CD14-positive monocyte (primary cell): ENCODE measurements around the gene MICOS13. TPM values are rescaled to one million over a fixed set of nuclear protein-coding genes. Genes with fewer than 3 reads are reported as not detected.

Experiments used
- DNase-seq, 3 donors: peaks; one replicate each; pipeline ENCODE4 v3.0.0-alpha.2; 2011 to 2022
- H2AFZ ChIP-seq: 2 replicates; pipeline ENCODE4 v1.6.0; 2012; ENCODE audit warnings: mild to moderate bottlenecking, low read depth, low read length, inconsistent platforms; ENCODE audit not compliant: insufficient read depth, poor library complexity, severe bottlenecking
- H3K27ac ChIP-seq, 2 donors: 1 replicate in 1 of 2; 2 replicates in 1 of 2; pipeline ENCODE4 v1.5.1; 2012 to 2013; ENCODE audit warnings: low read length in 2 of 2, control low read depth in 1 of 2, inconsistent platforms in 1 of 2, low read depth in 1 of 2, mild to moderate bottlenecking in 1 of 2
- H3K27me3 ChIP-seq, 2 donors: one replicate each; pipeline versions ENCODE4 v1.6.0 to v1.6.1; 2011 to 2013; ENCODE audit warnings: low read length in 2 of 2; ENCODE audit not compliant: control insufficient read depth in 2 of 2, insufficient read depth in 2 of 2
- H3K36me3 ChIP-seq, 2 donors: replicated peaks in 1 of 2; 1 replicate in 1 of 2; 2 replicates in 1 of 2; pipeline versions ENCODE4 v1.5.1 to v1.6.1; 2012 to 2013; ENCODE audit warnings: low read length in 2 of 2, control low read depth in 1 of 2, inconsistent platforms in 1 of 2, mild to moderate bottlenecking in 1 of 2; ENCODE audit not compliant: insufficient read depth in 2 of 2, control insufficient read depth in 1 of 2
- H3K4me1 ChIP-seq, 2 donors: 1 replicate in 1 of 2; 2 replicates in 1 of 2; pipeline versions ENCODE4 v1.5.1 to v1.6.1; 2012 to 2013; ENCODE audit warnings: low read length in 2 of 2, control low read depth in 1 of 2, inconsistent platforms in 1 of 2, mild to moderate bottlenecking in 1 of 2, moderate library complexity in 1 of 2; ENCODE audit not compliant: insufficient read depth in 2 of 2, control insufficient read depth in 1 of 2
- H3K4me2 ChIP-seq: replicated peaks from 2 replicates; pipeline ENCODE3; 2012; ENCODE audit warnings: low read length, moderate library complexity, mild to moderate bottlenecking; ENCODE audit not compliant: poor library complexity, severe bottlenecking; ENCODE audit errors: extremely low read depth
- H3K4me3 ChIP-seq, 3 experiments: fragments of 200-600 bp in 1 of 3; sonication (generic) in 1 of 3; replicated peaks in 1 of 3; 1 replicate in 2 of 3; 2 replicates in 1 of 3; pipeline ENCODE4 v1.5.1; 2011 to 2013; ENCODE audit warnings: low read length in 3 of 3, mild to moderate bottlenecking in 3 of 3, control low read depth in 2 of 3, low read depth in 2 of 3, inconsistent platforms in 1 of 3, moderate library complexity in 1 of 3
- H3K79me2 ChIP-seq: 2 replicates; pipeline ENCODE4 v1.6.0; 2012; ENCODE audit warnings: mild to moderate bottlenecking, control low read depth, inconsistent platforms, low read length, moderate library complexity; ENCODE audit not compliant: insufficient read depth
- H3K9ac ChIP-seq: 2 replicates; pipeline ENCODE4 v1.6.0; 2017; ENCODE audit warnings: low read length, mild to moderate bottlenecking; ENCODE audit not compliant: insufficient read depth, poor library complexity, severe bottlenecking
- H3K9me3 ChIP-seq, 2 donors: replicated peaks in 1 of 2; 1 replicate in 1 of 2; 2 replicates in 1 of 2; pipeline versions ENCODE4 v1.5.1 to v1.6.1; 2012 to 2013; ENCODE audit warnings: low read length in 2 of 2, control low read depth in 1 of 2; ENCODE audit not compliant: control insufficient read depth in 1 of 2, insufficient read depth in 1 of 2
- H4K20me1 ChIP-seq: 2 replicates; pipeline ENCODE4 v1.6.0; 2012; ENCODE audit warnings: mild to moderate bottlenecking, low read length, control low read depth, moderate library complexity; ENCODE audit not compliant: insufficient read depth
- H3K27ac Mint-ChIP-seq, 7 donors: one replicate each; pipeline ENCODE4 v1.8.0; 2020; ENCODE audit warnings: mild to moderate bottlenecking in 7 of 7, mixed read lengths in 7 of 7, moderate library complexity in 6 of 7, inconsistent platforms in 2 of 7
- H3K27me3 Mint-ChIP-seq, 3 donors: one replicate each; pipeline ENCODE4 v1.8.0; 2021 to 2022; ENCODE audit warnings: low read depth in 3 of 3, mild to moderate bottlenecking in 3 of 3, mixed read lengths in 3 of 3, moderate library complexity in 3 of 3, inconsistent platforms in 1 of 3
- H3K36me3 Mint-ChIP-seq, 2 donors: one replicate each; pipeline ENCODE4 v1.8.0; 2020; ENCODE audit warnings: mixed read lengths in 2 of 2, inconsistent platforms in 1 of 2, mild to moderate bottlenecking in 1 of 2
- H3K4me1 Mint-ChIP-seq: one replicate; pipeline ENCODE4 v1.8.0; 2020; ENCODE audit warnings: mild to moderate bottlenecking, mixed read lengths
- H3K4me3 Mint-ChIP-seq, 2 donors: one replicate each; pipeline ENCODE4 v1.8.0; 2020; ENCODE audit warnings: mild to moderate bottlenecking in 2 of 2, mixed read lengths in 2 of 2, moderate library complexity in 1 of 2
- H3K9me3 Mint-ChIP-seq, 7 donors: one replicate each; pipeline ENCODE4 v1.8.0; 2020 to 2022; ENCODE audit warnings: mixed read lengths in 7 of 7, mild to moderate bottlenecking in 6 of 7, moderate library complexity in 6 of 7, inconsistent platforms in 2 of 7
- WGBS: methylation state at CpG from one replicate; pipeline ENCODE4 v1.1.5; 2013; ENCODE audit warnings: missing lambda C conversion rate; ENCODE audit not compliant: insufficient coverage; 5-methylcytosine and 5-hydroxymethylcytosine counted together
- intact Hi-C, 2 donors: fragments of 100-400 bp; cut with micrococcal nuclease; formaldehyde crosslinking; loops; one replicate each; pipeline versions ENCODE4 v1.15.0 to v1.15.1; 2023
- polyA plus RNA-seq, 3 donors: library from polyadenylated mRNA; depleted of rRNA in 1 of 3; unstranded in 2 of 3; stranded (reverse) in 1 of 3; fragments of 300-500 nt in 2 of 3; fragments of >200 nt in 1 of 3; fragmentation: Illumina TruSeq in 2 of 3; gene quantifications; 1 replicate in 2 of 3; 2 replicates in 1 of 3; pipeline ENCODE4 v1.2.3, GENCODE V29; 2012 to 2021
- TF ChIP-seq, protein P1 (sequence below): fragments of 200-600 bp; IDR thresholded peaks from one replicate; pipeline ENCODE4 v1.8.0; 2022; ENCODE audit warnings: antibody characterized with exemption, mild to moderate bottlenecking

Gene MICOS13
- polyA plus RNA-seq, 3 donors = 22.5 to 82.7 (median 78.6) TPM

DNA sequence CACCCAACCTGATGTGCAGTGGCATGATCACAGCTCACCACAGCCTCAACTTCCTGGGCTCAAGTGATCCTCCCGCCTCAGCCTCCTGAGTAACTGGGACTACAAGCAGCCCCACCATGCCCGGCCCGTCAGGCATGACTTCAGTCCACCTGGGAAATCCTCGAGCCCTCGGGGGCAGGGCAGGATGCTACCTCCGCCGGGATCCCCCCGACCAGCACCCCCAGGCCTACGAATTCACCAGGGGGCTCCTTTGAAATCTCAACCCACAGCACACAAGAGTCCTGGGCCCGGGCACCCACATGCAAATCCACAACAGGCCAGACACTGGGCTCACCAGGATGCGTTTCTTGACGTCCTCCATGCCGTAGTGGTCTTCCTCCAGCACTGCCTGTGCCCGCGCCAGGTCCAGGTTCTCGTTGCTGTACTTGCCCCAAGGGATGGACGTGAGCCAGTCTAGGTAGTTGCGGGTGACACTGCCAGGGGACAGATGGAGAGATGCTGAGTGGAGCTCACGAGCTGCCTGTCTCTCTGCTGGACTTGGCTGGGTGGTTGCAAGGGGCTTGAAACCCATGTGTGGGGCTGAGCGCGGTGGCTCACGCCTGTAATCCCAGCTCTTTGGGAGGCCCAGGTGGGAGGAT lies 20.3 kb upstream of the MICOS13 start:
- no peak overlapping the region for H3K4me2 ChIP-seq

DNA sequence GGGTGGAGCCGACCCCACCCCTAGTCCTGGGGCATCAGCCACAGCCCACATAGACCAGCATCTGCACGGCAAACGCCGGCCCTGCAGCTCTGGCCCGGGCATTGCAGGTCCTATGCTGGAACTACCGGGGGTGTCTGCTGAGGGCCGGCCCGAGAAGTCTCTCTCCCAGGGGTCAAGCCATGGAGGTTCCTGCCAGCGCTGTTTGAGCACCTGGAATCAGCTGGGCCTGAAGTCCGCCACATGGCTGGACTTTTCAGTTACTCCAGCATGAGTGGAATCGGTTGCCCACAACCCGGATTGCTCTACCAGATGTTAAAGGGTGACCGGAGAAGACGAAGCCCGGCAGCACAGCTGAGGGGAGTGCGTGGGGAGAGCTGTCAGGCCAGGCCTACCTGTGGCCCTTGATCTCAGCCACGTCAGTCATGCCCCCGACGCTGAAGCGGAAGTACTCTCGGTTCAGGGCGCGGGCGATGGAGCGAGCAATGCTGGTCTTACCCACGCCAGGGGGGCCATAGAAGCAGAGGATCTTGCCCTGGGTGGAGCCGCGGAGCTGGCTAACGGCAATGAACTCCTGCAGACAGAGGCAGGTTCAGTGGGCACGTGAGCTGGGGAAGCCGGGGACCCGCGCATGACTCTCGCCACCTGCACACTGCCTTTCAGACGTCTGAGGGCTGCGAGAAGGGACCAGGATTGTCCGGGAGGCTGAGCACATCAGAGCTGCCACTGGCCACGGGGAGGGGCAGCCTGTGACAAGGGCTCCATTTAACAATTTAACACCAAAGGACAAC lies 18.5 kb upstream of the MICOS13 start:
- Histone ChIP-seq H3K4me1 (no peaks in the 10 kb centered on the region), H3K27me3 (no peaks in the 10 kb centered on the region), H3K9me3 (no peaks in the 10 kb centered on the region), H4K20me1 (peaks cover 43% of the 10 kb centered on the region), H3K79me2 (peaks cover 16% of the 10 kb centered on the region), H3K9ac (no peak overlapping the region), H3K4me2 (no peak overlapping the region), H3K4me3 (no peak overlapping the region), H3K27ac (no peak overlapping the region), H2AFZ (no peak overlapping the region), H3K36me3 (peaks cover 68 to 69% of the 10 kb centered on the region in 2 donors)
- peaks cover 0 to 3% (median 0%) of the 10 kb centered on the region in 7 donors for H3K9me3 Mint-ChIP-seq
- WGBS = 94% methylated on average over 37 of the region's 38 CpGs
- DNase-seq = no peak
- H3K4me1 Mint-ChIP-seq = no peaks in the 10 kb centered on the region
- TF ChIP-seq, protein P1, sequence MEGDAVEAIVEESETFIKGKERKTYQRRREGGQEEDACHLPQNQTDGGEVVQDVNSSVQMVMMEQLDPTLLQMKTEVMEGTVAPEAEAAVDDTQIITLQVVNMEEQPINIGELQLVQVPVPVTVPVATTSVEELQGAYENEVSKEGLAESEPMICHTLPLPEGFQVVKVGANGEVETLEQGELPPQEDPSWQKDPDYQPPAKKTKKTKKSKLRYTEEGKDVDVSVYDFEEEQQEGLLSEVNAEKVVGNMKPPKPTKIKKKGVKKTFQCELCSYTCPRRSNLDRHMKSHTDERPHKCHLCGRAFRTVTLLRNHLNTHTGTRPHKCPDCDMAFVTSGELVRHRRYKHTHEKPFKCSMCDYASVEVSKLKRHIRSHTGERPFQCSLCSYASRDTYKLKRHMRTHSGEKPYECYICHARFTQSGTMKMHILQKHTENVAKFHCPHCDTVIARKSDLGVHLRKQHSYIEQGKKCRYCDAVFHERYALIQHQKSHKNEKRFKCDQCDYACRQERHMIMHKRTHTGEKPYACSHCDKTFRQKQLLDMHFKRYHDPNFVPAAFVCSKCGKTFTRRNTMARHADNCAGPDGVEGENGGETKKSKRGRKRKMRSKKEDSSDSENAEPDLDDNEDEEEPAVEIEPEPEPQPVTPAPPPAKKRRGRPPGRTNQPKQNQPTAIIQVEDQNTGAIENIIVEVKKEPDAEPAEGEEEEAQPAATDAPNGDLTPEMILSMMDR = no peak
- intact Hi-C loops = no loop called here
- H3K4me3 Mint-ChIP-seq = no peak overlapping the region
- H3K36me3 Mint-ChIP-seq = peaks cover 42 to 72% of the 10 kb centered on the region in 2 donors
- peaks cover 0 to 1% (median 0%) of the 10 kb centered on the region in 3 donors for H3K27me3 Mint-ChIP-seq
- H3K27ac Mint-ChIP-seq = peak overlapping the region in 1 of 7 donors; percentile 70

More for the DNA sequence above, 20.3 kb upstream of the MICOS13 start:
- H3K4me1 Mint-ChIP-seq = no peaks in the 10 kb centered on the region
- 92% methylated on average over 18 of the region's 22 CpGs for WGBS
- DNase-seq = no peak
- peaks cover 0 to 3% (median 0%) of the 10 kb centered on the region in 7 donors for H3K9me3 Mint-ChIP-seq
- H3K27me3 Mint-ChIP-seq = peaks cover 0 to 1% (median 0%) of the 10 kb centered on the region in 3 donors
- H3K27ac Mint-ChIP-seq = peak overlapping the region in 1 of 7 donors; percentile 61
- no peaks in the 10 kb centered on the region for H3K4me1 ChIP-seq
- no peaks in the 10 kb centered on the region for H3K9me3 ChIP-seq
- H3K4me3 ChIP-seq = no peak overlapping the region
- H3K27me3 ChIP-seq = no peaks in the 10 kb centered on the region
- H3K27ac ChIP-seq = no peak overlapping the region
- H3K79me2 ChIP-seq = no peaks in the 10 kb centered on the region
- peaks cover 25% of the 10 kb centered on the region for H4K20me1 ChIP-seq
- H3K4me3 Mint-ChIP-seq = no peak overlapping the region
- H3K9ac ChIP-seq = no peak overlapping the region
- H3K36me3 Mint-ChIP-seq = peaks cover 39 to 70% of the 10 kb centered on the region in 2 donors
- TF ChIP-seq, protein P1 = no peak
- intact Hi-C loops = no loop called here
- H2AFZ ChIP-seq = no peak overlapping the region
- H3K36me3 ChIP-seq = peaks cover 65 to 69% of the 10 kb centered on the region in 2 donors
